Lower lobe of right lung (tissue), 2 donors: ENCODE results near the gene HSPA9. TPM values are rescaled to one million over a fixed set of nuclear protein-coding genes. Genes with fewer than 3 reads are reported as not detected.

Experiments
- ATAC-seq, 2 donors: fragments of 200-7000 bp; cut with Tn5 transposase; one replicate each; pipeline ENCODE4 v1.9.1; 2020 to 2022; ENCODE audit warnings: mild to moderate bottlenecking in 2 of 2, moderate library complexity in 2 of 2
- DNase-seq: peaks from one replicate; pipeline ENCODE4 v3.0.0-alpha.2; 2020
- H3K27ac ChIP-seq: fragments of 200-600 bp; one replicate; pipeline ENCODE4 v1.8.0; 2022
- H3K27me3 ChIP-seq: fragments of 200-600 bp; one replicate; pipeline ENCODE4 v1.8.0; 2022; ENCODE audit warnings: low read depth
- H3K36me3 ChIP-seq: fragments of 200-600 bp; one replicate; pipeline ENCODE4 v1.8.0; 2022; ENCODE audit warnings: mild to moderate bottlenecking
- H3K4me1 ChIP-seq: fragments of 200-600 bp; one replicate; pipeline ENCODE4 v1.8.0; 2022
- H3K4me3 ChIP-seq: fragments of 200-600 bp; one replicate; pipeline ENCODE4 v1.8.0; 2022; ENCODE audit warnings: mild to moderate bottlenecking
- H3K9me3 ChIP-seq: fragments of 200-600 bp; one replicate; pipeline ENCODE4 v1.8.0; 2022
- CTCF ChIP-seq: fragments of 200-600 bp; IDR thresholded peaks from one replicate; pipeline ENCODE4 v1.8.0; 2022; ENCODE audit warnings: antibody characterized with exemption, mild to moderate bottlenecking
- intact Hi-C: fragments of 100-400 bp; cut with DNase I; formaldehyde crosslinking; loops from one replicate; pipeline ENCODE4 v1.11.0; 2022
- total RNA-seq: library from RNA; stranded (reverse); fragmentation: NEBNext Ultra II Directional; extraction: Animal tissue kit (Norgen Biotek cat#: 25700); gene quantifications from one replicate; pipeline ENCODE4 v1.2.1, GENCODE V29; 2021
- donor health status: DM: no; HTN: yes; CAD: no; lungs with severe emphysema.

The HSPA9 gene
- total RNA-seq, 1 donor from 2014 or later = 148 TPM

DNA sequence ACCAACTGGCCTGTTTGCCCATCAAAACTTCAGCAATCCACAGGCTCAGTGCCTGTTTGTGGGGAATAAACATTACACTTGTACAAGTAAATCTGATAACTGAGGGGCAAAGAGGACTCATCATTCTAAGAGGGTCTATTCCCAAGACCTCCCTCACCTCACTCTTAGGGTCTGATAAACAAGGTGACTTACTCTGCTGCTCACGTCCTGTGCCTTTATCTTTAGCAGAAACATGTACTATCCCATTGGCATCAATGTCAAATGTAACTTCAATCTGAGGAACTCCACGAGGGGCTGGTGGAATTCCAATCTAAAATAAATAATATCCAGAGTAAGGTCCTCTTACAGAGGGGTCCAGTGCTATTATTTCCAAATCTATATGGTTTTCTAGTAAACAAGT lies 17.5 kb downstream of the HSPA9 start:
- intact Hi-C loops = no loop called here
- Histone ChIP-seq H3K9me3 (no peaks in the 10 kb centered on the region), H3K4me1 (no peaks in the 10 kb centered on the region), H3K27ac (no peak overlapping the region), H3K36me3 (peaks cover 93% of the 10 kb centered on the region), H3K27me3 (no peaks in the 10 kb centered on the region), H3K4me3 (no peak overlapping the region)
- ATAC-seq = no peak
- no peak for TF ChIP-seq CTCF
- DNase-seq = no peak

DNA sequence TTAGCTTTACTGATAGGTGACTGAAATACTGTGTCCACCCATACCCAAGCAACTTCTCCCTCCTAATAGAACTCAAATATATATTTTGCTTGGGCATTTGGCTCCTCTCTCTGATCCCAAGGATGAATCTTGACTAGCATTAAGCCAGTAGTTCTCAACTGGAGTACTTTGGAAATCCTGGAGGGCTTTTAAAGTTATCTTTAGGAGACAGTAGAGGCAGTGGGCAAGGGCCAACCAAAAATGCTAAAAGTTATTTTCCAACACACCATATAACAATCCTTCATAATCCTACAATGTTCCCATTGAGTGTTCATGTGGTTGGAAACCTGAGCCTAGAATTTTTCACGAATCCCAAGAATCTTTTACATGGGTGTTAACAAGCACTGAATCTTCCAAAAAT lies 21.1 kb downstream of the HSPA9 start:
- H3K36me3 ChIP-seq = peaks cover 68% of the 10 kb centered on the region
- intact Hi-C loops = no loop called here
- no peak for TF ChIP-seq CTCF
- DNase-seq (no peak), ATAC-seq (no peak)
- no peaks in the 10 kb centered on the region for H3K9me3 ChIP-seq
- H3K4me3 ChIP-seq = no peak overlapping the region
- no peak overlapping the region for H3K27ac ChIP-seq
- H3K27me3 ChIP-seq = no peaks in the 10 kb centered on the region
- no peaks in the 10 kb centered on the region for H3K4me1 ChIP-seq

DNA sequence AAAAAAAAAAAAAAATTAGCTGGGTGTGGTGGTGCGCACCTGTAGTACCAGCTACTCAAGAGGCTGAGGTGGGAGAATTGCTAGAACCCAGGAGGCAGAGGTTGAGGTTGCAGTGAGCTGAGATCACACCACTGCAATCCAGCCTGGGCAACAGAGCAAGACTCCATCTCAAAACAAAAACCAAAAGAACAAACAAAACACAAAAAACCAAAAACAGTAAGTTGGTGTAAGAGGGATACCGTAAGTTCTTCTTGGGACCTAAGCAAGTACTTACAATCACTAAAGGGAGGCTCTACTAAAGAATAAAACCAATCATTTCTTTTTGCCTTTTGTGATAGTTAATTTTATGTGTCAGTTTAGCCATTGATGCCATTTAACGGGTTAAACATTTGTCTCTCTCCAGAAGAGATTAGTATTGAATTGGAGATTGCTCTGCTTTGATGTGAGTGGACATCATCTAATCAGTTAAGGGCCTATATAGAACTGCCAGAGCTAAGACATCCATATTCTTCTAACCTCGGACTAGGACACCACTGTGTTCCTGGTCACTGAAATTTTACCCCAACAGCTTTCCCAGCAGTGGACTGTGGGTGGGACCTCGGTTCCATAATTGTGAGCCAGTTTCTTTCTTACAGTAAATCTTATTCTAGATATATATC lies 21.6 kb downstream of the HSPA9 start:
- intact Hi-C loops = no loop called here
- peaks cover 62% of the 10 kb centered on the region for H3K36me3 ChIP-seq
- H3K9me3 ChIP-seq = no peaks in the 10 kb centered on the region
- H3K4me1 ChIP-seq = no peaks in the 10 kb centered on the region
- H3K27ac ChIP-seq = no peak overlapping the region
- DNase-seq = no peak
- TF ChIP-seq CTCF = no peak
- no peak for ATAC-seq
- no peak overlapping the region for H3K4me3 ChIP-seq
- H3K27me3 ChIP-seq = no peaks in the 10 kb centered on the region

DNA sequence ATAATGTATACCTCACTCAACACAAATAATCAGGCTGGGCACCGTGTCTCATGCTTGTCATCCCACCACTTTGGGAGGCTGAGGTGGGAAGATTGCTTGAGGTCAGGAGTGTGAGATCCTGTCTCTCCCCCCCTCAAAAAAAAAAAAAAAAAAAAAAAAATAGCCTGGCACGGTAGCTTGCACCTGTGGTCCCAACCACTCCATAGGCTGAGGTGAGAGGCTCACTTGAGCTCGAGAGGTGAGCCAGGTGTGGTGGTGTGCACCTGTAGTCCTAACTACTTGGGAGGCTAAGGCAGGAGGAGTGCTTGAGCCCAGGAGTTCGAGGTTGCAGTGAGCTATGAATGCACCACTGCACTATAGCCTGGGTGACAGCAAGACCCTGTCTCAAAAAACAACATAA lies 22.5 kb downstream of the HSPA9 start:
- Histone ChIP-seq H3K4me3 (no peak overlapping the region), H3K9me3 (no peaks in the 10 kb centered on the region), H3K36me3 (peaks cover 53% of the 10 kb centered on the region), H3K27ac (no peak overlapping the region), H3K27me3 (no peaks in the 10 kb centered on the region), H3K4me1 (no peaks in the 10 kb centered on the region)
- no peak for TF ChIP-seq CTCF
- ATAC-seq = no peak
- intact Hi-C loops = no loop called here
- DNase-seq = no peak

- no peak for TF ChIP-seq CTCF
- H3K4me1 ChIP-seq = peaks cover 24% of the 10 kb centered on the region
- intact Hi-C loops = no loop called here
- no peak overlapping the region for H3K27ac ChIP-seq
- H3K9me3 ChIP-seq = no peaks in the 10 kb centered on the region
- H3K36me3 ChIP-seq = peaks cover 28% of the 10 kb centered on the region
- no peak overlapping the region for H3K4me3 ChIP-seq
- DNase-seq (no peak), ATAC-seq (no peak)
- H3K27me3 ChIP-seq = no peaks in the 10 kb centered on the region
These were observed 25.8 kb downstream of the HSPA9 start for GRCh38 chr5:138549414-138549813.
